Neural progenitor cell (in vitro differentiated cells): ENCODE results near the gene HSF2.

ENCODE experiments used
- CTCF ChIP-seq: fragments of 200-600 bp; sonication (generic); IDR thresholded peaks from 2 replicates; pipeline ENCODE4 v1.5.1; 2017; ENCODE audit warnings: antibody characterized with exemption, mild to moderate bottlenecking
- EZH2 ChIP-seq: fragments of 200-600 bp; sonication (generic); IDR thresholded peaks from 2 replicates; pipeline ENCODE4 v1.6.1; 2017; ENCODE audit warnings: antibody characterized with exemption, mild to moderate bottlenecking, moderate library complexity

- TF ChIP-seq CTCF = no peak
- TF ChIP-seq EZH2 = no peak
Measured at GRCh38 chr6:122399055-122399347, 451 bp upstream of the HSF2 start.
